A549 treated with GW870086 at 1 μM for 4 hours (cell line): ENCODE data around the gene PIGR. TPM values are rescaled to one million over a fixed set of nuclear protein-coding genes. Genes with fewer than 3 reads are reported as not detected.

Experiments
- total RNA-seq: library from RNA; stranded (reverse); fragments of 200-300 nt; extraction: Qiagen RNA extraction; gene quantifications from 5 replicates; pipeline ENCODE4 v1.2.3, GENCODE V29; 2022; ENCODE audit warnings: low read depth

Gene PIGR
- not detected in 5 replicates for total RNA-seq

GRCh38 chr1:206946261-206946660 is at the start of gene PIGR:
TSS of gene PIGR (minus strand) at chr1:206946466. CDS start at chr1:206940531, 5,935 bp downstream.

GRCh38 chr1:206970446-206970845 is 24.2 kb upstream of the PIGR start, which contains the start of gene FCAMR:
TSS of gene FCAMR (minus strand) at chr1:206970460. CDS start at chr1:206970125, 335 bp downstream.

GRCh38 chr1:206921772-206922265 is 24.4 kb downstream of the PIGR start, which contains the start of gene FCMR:
TSS of gene FCMR (minus strand) at chr1:206921941. CDS start at chr1:206921854, 87 bp downstream.

GRCh38 chr1:206897175-206897574 is 49.1 kb downstream of the PIGR start, which contains the start of gene IL24:
TSS of gene IL24 (plus strand) at chr1:206897443. CDS start at chr1:206897833, 390 bp downstream.

Other genes with a start within 250 kb of the PIGR start
- not detected in 5 replicates for gene IL19, start 175.7 kb downstream of the PIGR start, total RNA-seq
- not detected in 5 replicates for gene IL10, start 174.0 kb downstream of the PIGR start, total RNA-seq
- not detected in 5 replicates for gene IL20, start 80.8 kb downstream of the PIGR start, total RNA-seq
- gene IL24, start 49.0 kb downstream of the PIGR start, total RNA-seq = 0.25 to 0.60 TPM (median 0.31 TPM) in 5 replicates
- gene FCMR, start 24.5 kb downstream of the PIGR start, total RNA-seq = 3.3 to 6.4 TPM (median 4.4 TPM) in 5 replicates
- gene FCAMR, start 24.0 kb upstream of the PIGR start, total RNA-seq = not detected in 5 replicates
- 4.0 to 5.3 TPM (median 4.9 TPM) in 5 replicates for gene C1orf116, start 86.3 kb upstream of the PIGR start, total RNA-seq
- gene YOD1, start 104.7 kb upstream of the PIGR start, total RNA-seq = 4.7 to 8.3 TPM (median 6.9 TPM) in 5 replicates
- 4.2 to 6.5 TPM (median 5.9 TPM) in 5 replicates for gene PFKFB2, start 106.8 kb upstream of the PIGR start, total RNA-seq
- 1.1 to 2.2 TPM (median 1.7 TPM) in 5 replicates for gene C4BPB, start 142.4 kb upstream of the PIGR start, total RNA-seq
- 0.46 to 0.77 TPM (median 0.54 TPM) in 5 replicates for gene C4BPA, start 157.8 kb upstream of the PIGR start, total RNA-seq